HG03571 (cell line): ENCODE results near the gene NRG3.

ENCODE experiments used
- ATAC-seq: cut with Tn5 transposase; IDR thresholded peaks from one replicate; pipeline ENCODE4 v1.9.1; 2021; ENCODE audit not compliant: unreplicated experiment

NRG3 gene

GRCh38 chr10:82377608-82378007 lies 502.6 kb downstream of the NRG3 start:
- no peak for ATAC-seq

GRCh38 chr10:82378146-82378545 lies 503.2 kb downstream of the NRG3 start:
- no peak for ATAC-seq

- ATAC-seq = no peak
These were observed 508.4 kb downstream of the NRG3 start for GRCh38 chr10:82383350-82383749.

- no peak for ATAC-seq
These were observed 516.1 kb downstream of the NRG3 start for GRCh38 chr10:82390866-82391658.

GRCh38 chr10:82391971-82392370 lies 517.0 kb downstream of the NRG3 start:
- no peak for ATAC-seq

GRCh38 chr10:82392533-82392932 lies 517.5 kb downstream of the NRG3 start:
- ATAC-seq = no peak

GRCh38 chr10:82394122-82394521 lies 519.1 kb downstream of the NRG3 start:
- ATAC-seq = no peak

GRCh38 chr10:82394987-82395386 lies 520.0 kb downstream of the NRG3 start:
- no peak for ATAC-seq

GRCh38 chr10:82396886-82397285 lies 521.9 kb downstream of the NRG3 start:
- ATAC-seq = no peak

- no peak for ATAC-seq
These were observed 522.9 kb downstream of the NRG3 start for GRCh38 chr10:82397854-82398253.

- ATAC-seq = no peak
These were observed 524.9 kb downstream of the NRG3 start for GRCh38 chr10:82399850-82400249.

- ATAC-seq = no peak
These were observed 525.8 kb downstream of the NRG3 start for GRCh38 chr10:82400841-82401240.

- ATAC-seq = no peak
These were observed 528.0 kb downstream of the NRG3 start for GRCh38 chr10:82402906-82403401.

- ATAC-seq = no peak
These were observed 534.7 kb downstream of the NRG3 start for GRCh38 chr10:82409671-82410070.

GRCh38 chr10:82411416-82411815 lies 536.4 kb downstream of the NRG3 start:
- no peak for ATAC-seq

- ATAC-seq = no peak
These were observed 545.0 kb downstream of the NRG3 start for GRCh38 chr10:82420001-82420400.

GRCh38 chr10:82429302-82429701 lies 554.3 kb downstream of the NRG3 start:
- ATAC-seq = no peak

GRCh38 chr10:82438277-82438676 lies 563.3 kb downstream of the NRG3 start:
- no peak for ATAC-seq

GRCh38 chr10:82440775-82441174 lies 565.8 kb downstream of the NRG3 start:
- ATAC-seq = no peak

GRCh38 chr10:82452046-82452445 lies 577.1 kb downstream of the NRG3 start:
- ATAC-seq = no peak

- no peak for ATAC-seq
These were observed 577.7 kb downstream of the NRG3 start for GRCh38 chr10:82452676-82453075.

GRCh38 chr10:82453678-82454293 lies 578.8 kb downstream of the NRG3 start:
- ATAC-seq = no peak
